HG03565 (cell line): ENCODE results near the gene SMPD4.
A peak's percentile ranks its signal among the peaks of the same experiment; 100 is the strongest.
"Not testable (repeated sequence)": the region's sequence is repeated elsewhere in the genome, so short reads cannot be mapped to it uniquely, and the experiment has no call there.

Source experiments
- ATAC-seq: cut with Tn5 transposase; IDR thresholded peaks from one replicate; pipeline ENCODE4 v1.9.1; 2021; ENCODE audit warnings: mild to moderate bottlenecking, moderate library complexity; ENCODE audit not compliant: unreplicated experiment

Gene SMPD4

DNA sequence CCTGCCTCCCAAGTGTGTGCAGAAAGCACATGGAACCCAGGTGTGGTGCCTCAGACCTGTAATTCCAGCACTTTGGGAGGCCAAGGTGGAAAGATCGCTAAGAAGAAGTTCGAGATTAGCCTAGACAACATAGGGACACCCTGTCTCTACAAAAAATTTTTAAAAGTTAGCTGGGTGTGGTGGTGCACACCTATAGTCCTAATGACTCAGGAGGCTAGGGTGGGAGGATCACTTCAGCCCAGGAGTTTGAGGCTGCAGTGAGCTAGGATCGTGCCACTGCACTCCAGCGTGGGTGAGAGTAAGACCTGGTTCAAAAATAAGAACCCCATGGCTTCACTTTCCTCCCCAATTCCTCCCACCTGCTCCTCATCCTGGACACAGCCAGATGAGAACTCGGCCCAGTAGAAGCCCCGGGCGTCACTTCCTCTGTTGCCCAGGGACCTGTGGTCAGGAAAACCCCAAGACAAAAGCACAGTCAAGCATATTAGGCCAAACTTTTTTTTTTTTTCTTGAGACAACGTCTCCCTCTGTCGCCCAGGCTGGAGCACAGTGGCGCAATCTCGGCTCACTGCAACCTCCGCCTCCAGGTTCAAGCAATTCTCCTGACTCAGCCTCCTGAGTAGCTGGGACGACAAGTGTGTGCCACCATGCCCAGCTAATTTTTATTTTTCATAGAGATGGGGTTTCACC lies 23.4 kb downstream of the SMPD4 start:
- ATAC-seq: peak; percentile 74

DNA sequence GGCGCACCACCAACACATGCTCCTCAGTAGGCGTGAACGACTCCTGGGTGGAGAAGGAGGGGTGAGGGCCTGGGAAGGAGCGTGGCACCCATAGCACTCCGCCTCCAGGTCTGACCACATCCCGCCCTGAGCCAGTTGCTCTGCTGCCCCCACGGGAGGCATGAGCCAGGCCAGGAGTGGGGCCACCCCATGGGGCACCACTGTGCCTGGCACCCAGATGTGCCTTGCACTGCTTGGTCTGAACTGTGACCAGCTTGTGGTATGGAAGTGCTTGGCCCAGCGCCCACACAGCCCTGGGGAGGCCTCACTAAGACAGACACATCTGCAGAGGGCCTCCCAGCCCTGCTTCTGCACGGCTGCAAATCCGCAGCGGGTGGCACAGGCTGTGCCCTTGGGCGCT lies 24.0 kb downstream of the SMPD4 start:
- ATAC-seq: not testable (repeated sequence)

DNA sequence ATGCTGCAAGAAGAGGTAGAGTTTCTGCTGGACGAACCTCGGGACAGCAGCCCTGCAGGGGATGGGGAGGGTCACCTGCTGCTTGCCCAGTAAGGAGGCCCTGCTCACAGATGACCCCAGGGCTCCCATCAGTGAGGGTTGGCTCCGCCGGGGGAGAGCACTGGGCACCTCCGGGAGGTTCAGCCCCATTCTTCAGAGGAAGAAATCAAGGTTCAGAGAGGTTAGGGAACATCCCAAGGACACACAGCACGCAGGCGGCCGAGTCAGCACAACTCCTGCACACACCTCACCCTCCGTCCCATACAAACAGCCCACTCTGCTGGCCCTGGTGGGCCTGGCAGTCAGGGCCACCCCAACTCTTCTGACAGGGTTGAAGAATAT lies 24.8 kb downstream of the SMPD4 start:
- ATAC-seq: no peak

DNA sequence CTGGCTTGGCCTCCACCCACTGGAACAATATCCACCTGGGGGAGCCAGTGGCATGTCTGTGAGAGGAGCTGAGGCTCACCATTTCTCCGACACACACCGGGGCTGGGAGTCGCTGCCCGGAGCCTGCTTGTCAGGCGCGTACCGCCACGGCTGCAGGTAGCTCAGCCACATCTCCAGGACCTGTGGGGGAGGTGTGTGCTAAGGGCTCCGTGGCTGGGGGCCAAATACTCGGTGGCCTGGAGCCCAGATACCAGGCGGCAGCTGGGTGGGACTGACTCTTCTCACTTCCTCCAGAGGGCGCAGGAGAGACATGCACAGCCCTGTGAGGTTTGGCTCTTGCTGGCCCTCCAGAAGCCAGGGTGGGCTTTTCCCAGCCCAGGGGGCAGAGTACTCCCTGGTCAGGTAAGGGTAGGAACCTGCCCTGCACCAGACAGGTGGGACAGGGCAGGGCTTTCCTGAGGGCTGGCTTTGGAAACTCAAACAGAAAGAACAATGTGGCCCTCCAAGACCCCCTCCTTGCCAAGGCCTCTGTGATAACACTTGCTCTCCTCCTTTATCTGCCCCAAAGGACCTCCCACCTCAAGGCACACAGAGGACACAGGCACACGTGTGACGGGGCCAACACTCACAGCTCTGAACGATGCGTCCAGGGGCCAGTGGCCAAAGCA lies 25.3 kb downstream of the SMPD4 start:
- not testable (repeated sequence) for ATAC-seq

DNA sequence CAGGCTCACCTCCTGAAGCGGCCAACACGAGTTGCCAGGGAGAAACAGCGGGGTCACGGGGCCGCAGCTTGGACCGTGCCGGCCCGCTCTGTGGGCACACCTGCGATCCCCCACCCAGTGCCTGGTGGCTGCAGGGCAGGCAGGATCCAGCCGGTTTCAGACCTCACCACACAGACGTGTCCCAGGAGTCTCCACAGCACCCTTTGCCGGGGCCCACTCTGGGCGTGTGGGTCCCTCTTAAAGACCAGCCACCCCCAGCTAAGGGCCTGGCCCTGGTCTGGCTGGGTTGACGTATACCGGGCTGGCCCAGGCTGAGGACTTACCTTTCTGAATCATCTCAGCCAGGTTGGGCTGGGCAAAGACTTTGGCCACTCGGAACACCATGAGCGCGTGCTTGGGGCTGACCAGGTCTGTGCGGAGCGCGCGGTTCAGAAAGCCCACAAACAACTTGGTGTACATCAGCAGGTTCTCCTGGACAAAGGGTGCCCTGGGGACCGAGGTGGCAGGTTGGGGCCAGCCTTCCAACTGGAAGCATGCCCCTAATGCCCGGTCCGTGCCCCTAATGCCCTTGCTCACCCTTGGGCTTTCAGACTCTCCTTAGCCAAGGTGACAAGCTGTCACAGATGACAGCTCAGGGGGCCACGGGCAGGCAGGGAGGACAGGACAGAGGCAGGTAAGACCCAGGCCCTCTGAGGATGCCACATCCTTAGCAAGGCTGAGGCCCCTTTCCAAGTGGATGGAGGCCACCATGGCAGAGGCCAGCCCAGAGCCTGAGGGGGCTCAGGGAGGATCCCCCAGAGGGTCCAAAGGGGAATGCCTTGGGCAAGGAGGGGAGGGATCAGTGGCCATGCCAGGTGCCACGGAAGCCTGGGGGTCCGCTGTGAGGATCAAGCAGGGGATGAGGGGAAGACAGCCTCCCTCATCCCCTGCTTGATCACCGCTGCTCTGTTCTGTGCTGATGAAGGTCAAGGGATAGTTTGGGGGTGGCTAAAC lies 26.3 kb downstream of the SMPD4 start:
- ATAC-seq: no peak

DNA sequence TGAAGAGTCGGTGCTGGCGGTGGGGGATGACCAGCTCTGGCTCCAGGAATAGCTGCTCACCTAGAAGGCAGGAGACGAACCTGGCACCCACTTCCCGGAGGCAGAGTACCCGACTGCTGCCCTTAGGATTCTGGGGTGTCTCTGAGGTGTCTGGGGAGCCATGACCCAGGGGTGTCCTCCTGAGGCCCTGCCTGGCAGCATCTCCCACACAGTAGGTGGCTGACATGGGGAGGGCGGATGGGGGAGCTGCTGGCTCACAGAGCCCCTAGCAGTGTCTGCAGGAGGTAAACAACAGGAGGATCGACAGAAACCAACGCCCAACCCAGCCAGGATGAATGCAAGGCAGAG lies 27.0 kb downstream of the SMPD4 start:
- not testable (repeated sequence) for ATAC-seq

DNA sequence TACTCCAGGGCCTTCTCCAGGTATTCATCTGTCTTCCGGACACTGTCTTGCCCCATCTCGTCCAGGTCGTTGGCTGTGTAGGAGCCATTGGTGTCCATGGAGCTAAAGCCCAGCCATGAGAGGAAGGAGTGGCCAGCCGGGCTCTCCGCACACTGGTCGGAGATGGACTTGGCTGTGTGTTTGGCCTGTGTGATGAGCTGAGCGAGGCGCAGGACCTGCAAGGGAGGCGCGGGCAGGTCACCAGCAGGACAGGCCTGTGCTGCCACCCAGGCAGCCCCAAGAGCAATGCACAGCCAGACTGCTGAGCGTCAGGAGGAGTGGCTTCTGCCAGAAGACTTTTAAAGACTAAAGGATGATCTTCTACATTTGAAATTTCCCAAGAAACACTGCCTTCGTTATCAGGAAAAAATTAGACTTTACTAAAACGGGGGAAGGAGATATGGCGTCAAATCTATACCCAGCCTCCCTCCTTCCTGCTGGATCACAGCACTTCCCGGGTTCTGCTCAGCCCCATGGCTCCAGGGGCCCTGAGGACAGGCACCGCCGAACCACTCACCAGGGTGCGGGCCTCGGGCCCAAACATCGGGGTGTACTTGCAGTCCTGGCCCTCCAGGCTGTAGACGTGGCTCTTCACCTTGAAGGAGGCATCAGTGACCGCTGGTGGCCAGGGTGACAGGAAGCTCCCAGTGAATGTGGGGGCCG lies 27.5 kb downstream of the SMPD4 start:
- not testable (repeated sequence) for ATAC-seq

DNA sequence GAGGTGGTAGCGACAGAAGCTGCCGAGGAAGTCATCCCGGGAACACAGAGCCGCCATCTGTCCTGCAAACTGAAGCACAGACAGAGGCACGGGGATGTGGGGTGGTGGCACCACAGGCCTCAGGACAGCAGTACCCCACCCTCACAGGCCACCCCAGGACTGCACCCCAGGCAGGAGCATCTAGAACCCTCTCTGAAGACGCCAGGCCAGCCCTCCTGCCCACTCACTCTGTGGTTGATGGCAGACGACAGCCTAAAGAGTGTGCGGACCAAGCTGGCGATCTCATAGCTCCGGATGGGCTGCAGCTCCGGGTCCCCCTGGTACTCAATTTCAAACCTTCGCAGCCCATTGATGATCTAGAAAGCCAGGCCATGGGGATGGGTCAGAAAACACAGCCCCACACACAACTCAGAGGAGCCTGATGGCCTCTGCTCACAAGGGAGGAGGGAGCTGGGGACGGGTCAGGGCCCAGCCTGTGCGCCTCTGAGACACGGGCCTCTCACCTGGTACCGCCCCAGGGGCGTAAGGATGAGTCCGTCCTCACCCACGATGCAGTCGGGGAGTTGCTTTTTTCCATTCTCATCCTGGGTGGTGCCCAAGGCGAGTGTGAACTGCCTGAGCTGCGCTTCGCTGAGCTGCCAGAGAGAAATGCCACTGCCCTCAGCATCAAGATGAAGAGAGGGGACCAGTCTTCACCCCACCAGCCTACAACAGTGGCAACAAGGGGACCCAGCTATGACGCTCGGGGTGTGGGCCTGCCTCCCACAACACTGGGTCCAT lies 28.4 kb downstream of the SMPD4 start:
- no peak for ATAC-seq

DNA sequence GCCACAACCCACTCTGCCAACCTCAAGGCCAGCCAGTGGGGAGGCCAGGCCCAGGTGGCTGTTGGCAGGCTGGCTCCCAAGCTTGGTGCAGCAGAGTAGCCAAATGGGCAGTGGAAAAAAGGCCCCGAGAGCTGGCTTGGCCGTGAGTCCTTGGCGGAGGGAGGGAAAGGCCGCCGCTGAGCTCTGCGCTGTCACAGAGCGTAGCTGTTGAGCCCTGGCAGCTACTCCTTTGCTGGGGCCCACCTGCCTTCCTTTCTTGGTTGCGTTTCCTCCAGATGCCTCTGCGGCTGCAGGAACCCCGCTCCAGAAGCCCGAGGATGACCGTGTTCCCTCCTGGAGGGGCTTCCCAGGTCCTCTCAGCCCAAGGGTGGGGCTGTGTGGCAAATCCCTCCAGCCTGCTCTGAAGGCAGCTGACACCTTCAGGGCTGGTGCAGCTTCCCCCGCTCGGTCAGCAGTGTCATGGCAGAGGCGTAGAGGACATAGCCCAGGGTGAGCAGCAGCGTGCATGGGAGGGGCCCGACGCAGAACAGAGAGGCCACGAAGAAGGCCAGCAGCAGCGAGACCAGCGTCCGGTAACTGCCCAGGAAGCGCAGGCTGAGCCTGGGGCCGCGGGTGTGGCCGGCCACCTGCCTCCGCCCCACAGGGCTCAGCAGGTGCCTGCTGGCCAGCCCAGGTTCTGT lies 29.1 kb downstream of the SMPD4 start:
- ATAC-seq: not testable (repeated sequence)

DNA sequence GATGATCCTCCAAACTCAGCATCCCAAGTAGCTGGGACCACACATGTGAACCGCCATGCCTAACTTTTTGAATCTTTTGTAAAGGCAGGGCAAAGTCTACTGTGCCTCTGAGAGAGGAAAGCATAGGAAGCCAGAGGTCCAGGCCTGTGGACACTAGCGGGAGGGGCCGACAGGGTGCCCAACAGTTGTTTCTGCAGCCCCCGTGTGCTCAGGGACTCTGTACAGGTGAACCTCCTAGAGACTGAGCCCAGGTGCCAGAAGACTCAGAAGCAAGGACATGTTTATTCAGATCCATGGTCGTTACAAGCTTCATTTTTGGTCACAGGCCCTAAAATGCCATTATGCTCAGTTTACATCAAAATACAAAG lies 30.3 kb downstream of the SMPD4 start:
- ATAC-seq: not testable (repeated sequence)

DNA sequence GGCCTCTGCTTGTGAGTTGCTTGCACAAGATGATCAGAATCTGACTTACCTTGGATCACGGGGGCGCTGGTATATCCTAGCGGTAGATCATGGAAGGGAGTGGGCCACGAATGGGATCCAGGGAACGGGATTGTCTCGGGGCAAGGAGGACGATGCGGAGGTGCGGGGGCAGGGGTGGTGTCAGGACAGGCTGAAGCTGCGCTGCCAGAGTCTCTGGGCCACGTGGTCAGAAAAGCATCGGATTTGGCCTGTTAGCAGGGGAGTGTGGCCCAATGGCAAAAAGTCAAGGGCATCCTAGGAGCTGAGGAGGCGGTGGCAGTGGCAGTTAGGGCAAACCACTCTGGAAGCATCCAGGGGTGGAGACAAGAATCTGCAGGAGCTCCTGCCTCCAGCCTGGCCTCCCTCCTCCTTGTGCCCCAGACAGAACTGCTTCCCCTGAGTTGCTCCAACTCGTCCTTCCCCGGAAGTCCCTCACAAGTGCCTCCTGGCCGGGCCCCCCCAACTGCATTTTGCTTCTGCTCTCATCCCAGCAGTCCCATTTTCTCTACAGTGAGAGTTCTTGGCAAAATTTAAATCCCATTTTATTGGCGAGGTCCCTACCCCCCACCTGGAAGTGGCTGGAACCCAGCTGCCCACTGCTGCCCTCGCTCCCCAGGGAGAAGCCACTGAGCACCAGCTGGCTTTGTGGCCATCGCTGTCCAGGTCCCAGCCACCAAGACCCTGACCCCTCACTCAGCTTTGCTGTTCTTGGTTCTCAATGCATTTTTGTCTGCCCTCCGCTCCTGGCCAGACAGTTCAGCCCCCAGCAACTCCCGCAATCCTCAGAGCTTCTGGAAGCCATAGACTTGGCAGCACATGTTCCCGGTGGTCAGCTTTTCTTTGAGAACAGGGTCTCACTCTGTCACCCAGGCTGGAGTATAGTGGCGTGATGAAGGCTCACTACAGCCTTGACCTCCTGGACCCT lies 30.9 kb downstream of the SMPD4 start:
- ATAC-seq: no peak

DNA sequence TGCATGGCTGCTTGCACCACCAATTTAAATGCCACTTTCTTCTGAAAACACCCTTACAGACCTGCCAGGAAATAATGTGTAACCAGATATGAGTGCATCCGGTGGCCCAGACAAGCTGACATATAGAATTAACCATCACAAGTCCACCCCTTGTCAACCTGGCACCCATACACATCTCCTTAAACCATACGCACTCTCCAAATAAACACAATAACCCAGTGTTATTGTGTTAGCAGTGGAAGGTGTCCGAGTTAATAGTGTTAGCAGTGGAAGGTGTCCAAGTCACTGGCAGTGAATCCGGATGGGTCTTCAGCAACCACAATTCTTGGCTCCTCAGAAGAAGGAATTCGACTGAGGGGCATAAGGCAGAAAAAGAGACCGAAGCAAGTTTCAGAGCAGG lies 32.9 kb downstream of the SMPD4 start:
- ATAC-seq: not testable (repeated sequence)

DNA sequence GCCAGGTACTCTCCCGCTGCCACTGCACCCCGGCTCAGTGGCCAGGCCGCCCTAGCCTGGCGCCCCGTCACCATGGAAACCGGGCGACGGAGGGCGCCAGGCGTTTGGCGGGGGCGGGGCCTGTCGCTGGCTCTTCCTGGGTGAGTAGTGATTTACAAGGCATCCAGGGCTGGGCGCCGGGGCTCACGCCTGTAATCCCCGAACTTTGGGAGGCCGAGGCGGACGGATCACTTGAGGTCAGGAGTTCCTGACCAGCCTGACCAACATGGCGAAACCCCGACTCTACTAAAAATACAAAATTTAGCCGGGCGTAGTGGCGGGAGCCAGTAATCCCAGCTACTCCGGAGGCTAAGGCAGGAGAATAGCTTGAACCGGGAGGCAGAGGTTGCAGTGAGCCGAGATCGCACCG lies 36.4 kb downstream of the SMPD4 start, which contains the start of gene CCDC74B:
Gene CCDC74B (minus strand): TSS at position 107 of the 409 bp plus-strand sequence. CDS start 116 bp downstream, outside the sequence.
- peak; percentile 92 for ATAC-seq

DNA sequence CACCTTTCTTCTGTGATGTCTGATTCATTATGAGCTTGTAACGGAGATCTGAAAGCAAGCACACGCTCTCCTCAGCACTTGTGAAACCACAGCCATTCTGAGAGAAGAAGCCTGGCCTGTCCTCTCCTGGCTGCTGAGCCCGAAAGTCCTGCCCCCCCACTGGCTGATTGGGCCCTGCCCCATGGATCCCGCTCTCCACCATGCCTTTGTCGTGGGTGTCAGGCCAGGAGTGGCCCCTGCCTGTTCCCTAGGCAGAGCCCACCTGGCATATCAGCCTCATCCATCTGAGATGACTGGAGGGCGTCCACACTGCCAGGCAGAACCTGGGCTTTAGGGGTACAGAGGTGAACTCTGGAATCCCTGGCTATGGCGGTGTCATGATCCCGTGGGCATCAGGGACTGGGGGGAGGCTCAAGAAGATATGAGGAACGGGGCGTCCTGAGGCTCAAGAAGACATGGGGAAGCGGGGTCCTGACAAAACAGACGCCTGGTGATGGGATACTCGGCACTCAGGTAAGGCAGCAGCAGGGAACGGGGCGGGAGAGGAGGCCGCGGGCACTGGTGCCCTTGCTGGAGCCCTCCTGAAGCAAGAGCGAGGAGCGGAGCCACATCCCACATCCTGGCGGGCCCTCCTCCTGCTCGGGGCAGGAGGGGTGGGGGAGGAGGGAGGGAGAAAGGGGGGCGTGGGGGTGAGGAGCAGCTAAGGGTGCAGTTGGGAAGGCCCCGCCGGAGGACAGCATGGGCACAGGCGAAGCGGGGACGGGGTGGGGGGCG lies 37.9 kb downstream of the SMPD4 start:
- not testable (repeated sequence) for ATAC-seq

DNA sequence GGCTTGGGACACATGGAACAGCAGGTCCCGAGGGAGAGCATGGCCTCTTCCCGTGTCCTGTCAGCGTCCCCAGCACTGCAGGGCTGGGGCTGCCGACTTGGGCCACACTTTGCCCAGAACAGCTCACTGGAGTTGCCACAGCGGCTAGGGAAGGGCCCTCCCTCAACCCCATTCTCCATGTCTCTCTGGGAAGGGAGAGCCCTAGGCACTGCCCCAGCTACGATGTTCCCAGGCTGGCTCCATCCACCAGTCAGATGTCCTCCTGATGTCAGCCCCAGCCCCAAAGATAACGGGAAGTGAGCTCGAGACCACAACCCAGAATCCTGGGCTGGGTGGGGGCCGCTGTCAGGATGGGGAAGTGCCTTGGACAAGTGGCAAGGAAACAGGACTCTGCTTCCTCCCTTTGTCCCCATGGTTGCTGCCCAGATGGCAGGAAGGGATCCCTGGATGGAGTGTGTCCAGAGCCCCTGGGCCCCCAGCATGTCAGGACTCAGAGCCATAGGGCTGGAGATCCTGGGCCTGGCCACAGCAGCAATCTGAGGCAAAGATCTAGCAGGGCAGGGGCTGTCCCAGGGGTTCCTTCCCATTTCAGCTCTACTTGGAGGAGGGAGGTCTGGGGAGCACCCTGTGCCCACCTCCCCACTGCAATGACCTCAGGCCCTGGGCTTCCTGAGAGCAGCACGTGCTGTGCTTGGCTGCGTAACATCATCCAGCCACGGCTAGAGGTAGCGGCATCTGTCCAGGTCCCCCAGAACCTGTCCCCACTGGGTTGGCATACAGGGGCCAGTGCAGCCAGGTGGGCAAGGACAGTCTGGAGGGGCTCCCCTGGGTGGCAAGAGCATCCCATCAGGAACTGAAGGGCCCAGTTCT lies 38.8 kb downstream of the SMPD4 start:
- not testable (repeated sequence) for ATAC-seq

DNA sequence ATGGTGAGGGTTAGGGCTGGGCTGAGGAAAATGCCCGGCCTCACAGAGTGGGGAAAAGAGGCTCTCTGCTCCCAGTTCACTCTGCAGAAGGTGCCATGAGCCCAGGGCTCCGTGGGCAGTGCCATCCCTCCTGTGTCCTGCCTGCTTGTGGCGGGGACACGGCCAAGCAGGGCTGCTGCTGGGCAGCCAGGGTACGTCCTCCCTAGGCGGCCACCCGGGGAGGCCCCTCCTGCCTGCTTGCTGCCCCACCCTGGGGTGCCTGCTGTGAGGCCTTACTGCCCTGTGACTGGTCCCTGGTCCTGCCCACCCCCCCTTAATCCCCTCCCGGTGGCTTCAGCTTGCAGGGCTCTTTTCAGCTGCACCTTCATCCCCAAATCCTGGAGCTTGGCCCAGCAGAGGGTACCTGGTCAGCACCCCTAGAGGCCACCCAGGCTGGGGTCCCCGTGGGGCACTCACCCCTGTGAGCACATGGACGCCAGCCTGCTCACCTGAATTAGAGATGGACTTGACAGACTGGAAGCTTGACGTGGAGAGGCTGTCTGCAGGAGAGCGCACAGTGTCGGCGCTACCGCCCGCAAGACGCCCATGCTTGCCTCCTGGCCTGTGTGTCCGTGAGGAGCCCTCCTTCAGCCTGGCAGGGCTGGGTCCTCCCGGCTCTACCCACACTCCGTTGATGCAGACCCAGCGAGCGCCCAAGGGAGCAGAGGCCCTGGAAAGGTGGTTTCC lies 39.6 kb downstream of the SMPD4 start:
- not testable (repeated sequence) for ATAC-seq
